GM18517 (cell line): ENCODE measurements around the gene COL7A1.
"Not testable (repeated sequence)": the region's sequence is repeated elsewhere in the genome, so short reads cannot be mapped to it uniquely, and the experiment has no call there.

Experiments
- ATAC-seq: cut with Tn5 transposase; IDR thresholded peaks from one replicate; pipeline ENCODE4 v1.9.1; 2021; ENCODE audit warnings: mild to moderate bottlenecking, moderate library complexity; ENCODE audit not compliant: unreplicated experiment

The COL7A1 gene

GRCh38 chr3:48546203-48546829, 48.8 kb downstream of the COL7A1 start:
- ATAC-seq: no peak

GRCh38 chr3:48544141-48544540, 51.0 kb downstream of the COL7A1 start:
- ATAC-seq: no peak

- ATAC-seq: no peak
These were observed 51.8 kb downstream of the COL7A1 start for GRCh38 chr3:48543271-48543866.

DNA sequence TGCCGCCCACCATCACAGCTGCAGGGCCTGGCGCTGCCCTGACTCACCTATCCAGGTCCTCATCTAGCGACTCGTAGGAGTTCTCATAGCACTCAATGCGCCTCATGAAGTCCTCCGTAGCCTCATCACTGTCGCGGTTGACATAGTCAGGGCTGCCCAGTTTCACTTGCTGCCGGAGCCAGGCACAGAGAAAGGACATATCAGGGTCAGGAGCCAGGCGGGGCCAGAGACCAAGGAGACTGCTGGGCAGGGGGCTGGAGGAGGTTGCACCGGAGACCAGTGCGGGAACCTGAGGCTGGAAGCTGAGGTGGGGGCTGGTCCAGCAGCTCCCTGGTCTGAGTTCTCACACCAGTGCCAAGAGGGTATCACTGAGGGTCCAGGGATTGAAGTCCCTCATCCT, 56.7 kb downstream of the COL7A1 start:
- no peak for ATAC-seq

DNA sequence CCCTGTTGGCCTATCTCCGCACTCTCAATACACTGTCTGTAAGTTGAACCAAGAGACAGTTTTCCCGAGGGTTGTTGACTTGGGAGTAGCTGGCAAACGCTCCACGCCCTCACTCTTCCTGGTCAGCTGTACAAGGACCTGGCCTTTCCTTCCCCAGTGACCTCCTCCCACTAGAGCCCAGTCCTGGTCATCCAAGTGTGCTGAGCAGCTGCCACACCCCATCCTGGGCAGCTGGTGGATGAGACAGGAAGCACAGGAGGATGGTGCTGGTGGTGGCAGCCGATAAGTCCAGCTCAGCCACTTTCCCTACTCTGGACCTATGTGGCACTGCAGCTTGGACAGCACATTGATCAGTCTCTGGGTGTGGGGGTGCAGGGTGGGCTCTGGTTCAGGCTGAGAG, 58.3 kb downstream of the COL7A1 start:
- ATAC-seq: no peak

- no peak for ATAC-seq
These were observed 59.0 kb downstream of the COL7A1 start for GRCh38 chr3:48536116-48536515.

- no peak for ATAC-seq
These were observed 59.6 kb downstream of the COL7A1 start for GRCh38 chr3:48535578-48535977.

DNA sequence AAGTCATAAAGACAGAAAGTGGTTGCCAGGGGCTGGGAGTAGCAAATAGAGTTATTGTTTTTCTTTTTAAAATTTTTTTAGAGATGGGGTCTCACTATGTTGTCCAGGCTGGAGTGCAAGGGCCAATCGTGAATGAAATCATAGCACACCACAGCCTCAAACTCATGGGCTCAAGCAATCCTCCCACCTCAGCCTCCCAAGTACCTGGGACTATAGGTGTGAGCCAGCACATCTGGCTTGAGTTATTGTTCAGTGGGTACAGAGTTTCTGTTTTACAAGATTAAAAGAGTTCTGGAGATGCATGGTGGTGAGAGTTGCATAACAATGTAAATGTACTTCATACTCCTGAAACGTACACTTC, 62.2 kb downstream of the COL7A1 start:
- ATAC-seq: no peak

DNA sequence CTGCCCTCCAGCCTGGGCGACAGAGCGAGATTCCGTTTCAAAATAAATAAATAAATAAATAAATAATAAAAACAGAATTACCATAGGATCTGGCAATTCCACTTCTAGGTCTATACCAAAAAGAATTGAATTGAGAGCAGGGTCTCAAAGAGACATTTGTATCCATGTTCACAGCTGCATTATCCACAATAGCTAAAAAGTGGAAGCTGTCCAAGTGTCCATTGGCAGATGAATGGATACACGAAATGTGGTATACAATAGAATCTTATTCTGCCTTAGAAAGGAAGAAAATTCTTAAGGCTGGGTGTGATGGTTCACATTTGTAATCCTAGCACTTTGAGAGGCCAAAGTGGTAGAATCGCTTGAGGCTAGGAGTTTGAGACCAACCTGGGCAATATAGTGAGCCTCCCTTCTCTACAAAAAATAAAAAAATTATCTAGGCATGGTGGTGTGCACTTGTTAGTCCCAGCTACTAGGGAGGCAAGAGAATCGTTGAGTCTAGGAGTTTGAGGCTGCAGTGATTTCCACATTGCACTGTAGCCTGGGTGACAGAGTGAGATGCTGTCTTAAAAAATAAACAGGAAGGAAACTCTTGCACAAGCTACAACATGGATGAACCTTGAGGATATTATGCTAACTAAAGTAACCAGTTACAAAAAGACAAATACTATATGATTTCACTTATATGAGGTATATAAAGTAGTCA, 62.7 kb downstream of the COL7A1 start:
- no peak for ATAC-seq

GRCh38 chr3:48530701-48531100, 64.4 kb downstream of the COL7A1 start:
- not testable (repeated sequence) for ATAC-seq

DNA sequence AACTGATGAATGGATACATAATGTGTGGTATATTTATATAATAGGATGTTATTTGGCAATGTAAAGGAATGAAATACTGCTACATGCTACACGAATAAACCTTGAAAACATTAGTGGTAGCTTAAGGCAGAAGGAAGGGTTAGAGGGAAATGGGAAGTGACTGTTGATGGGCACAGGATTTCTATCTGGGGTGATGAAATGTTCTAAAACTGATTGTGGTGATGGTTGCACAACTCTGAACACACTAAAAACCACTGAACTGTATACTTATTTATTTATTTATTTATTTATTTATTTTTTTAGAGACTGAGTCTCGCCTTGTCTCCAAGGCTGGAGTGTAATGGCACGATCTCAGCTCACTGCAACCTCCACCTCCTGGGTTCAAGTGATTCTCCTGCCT, 66.4 kb downstream of the COL7A1 start:
- ATAC-seq: no peak

DNA sequence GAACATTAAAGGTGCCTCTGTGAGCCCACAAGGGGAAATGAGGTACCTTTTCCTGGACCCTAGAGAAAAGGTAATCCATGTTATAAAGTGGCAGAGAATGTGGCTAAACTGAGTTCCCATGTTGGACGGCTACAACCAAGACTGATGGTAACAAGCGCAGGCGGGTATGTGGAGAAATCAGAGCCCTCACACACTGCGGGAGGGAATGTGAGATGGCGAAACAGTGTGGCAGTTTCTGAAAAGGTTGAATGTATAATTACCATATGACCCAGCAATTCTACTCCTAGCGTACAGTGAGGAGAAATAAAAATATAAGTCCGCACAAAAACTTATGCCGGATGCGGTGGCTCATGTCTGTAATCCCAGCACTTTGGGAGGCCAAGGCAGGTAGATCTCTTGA, 67.1 kb downstream of the COL7A1 start:
- no peak for ATAC-seq

DNA sequence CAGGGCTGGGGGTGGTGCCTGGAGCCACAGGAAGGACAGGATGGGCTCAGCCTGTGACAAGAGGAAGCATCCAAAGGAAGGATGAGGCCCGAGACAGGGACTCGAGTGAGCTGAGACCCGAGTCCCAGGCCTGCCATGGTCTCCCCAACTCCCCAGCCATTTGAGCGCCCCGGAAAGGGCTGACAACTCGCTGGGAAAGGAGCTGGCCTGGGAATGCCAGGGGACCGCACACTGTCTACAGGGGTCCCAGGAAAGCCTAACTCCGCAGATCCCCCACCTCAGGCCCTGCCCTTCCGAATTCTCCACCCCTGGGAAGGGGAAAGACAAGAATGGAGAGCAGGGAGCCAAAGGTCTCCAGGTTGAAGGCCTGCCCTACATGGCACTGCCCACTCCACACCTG, 70.2 kb downstream of the COL7A1 start:
- no peak for ATAC-seq

GRCh38 chr3:48521635-48522034, 73.5 kb downstream of the COL7A1 start:
- no peak for ATAC-seq

GRCh38 chr3:48519277-48519643, 75.9 kb downstream of the COL7A1 start:
- ATAC-seq: no peak

DNA sequence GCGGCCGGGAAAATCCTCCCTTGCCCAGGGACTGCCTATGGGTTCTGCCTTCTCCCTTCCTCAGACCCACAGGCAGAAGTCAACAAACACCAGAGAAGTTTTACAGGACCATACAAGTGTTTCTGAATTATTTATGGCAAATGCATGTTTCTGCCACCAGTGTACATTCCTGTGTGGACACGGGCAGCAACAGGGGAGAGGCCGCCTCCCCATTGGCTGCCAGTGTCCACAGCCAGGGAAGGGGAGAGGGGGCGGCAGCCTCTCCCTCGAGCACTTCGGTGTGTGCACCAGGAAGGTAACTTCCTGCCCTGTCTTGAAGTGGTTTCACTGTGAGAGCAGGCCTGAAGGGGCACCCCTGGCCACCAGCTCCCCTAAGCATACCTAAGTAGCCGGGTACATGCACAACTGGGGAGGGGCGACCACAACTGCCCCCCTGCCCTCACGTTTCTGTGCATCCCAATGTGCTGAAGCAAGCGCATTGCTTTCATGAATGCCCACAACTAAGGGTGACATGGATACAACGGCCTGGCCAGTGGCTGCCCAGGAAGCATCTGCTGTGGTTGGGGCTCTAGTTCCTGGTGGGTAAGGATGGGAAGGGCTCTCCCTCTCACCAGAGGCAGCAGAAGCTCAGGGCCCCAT, 76.4 kb downstream of the COL7A1 start:
- ATAC-seq: no peak

GRCh38 chr3:48518069-48518468, 77.1 kb downstream of the COL7A1 start:
- no peak for ATAC-seq

DNA sequence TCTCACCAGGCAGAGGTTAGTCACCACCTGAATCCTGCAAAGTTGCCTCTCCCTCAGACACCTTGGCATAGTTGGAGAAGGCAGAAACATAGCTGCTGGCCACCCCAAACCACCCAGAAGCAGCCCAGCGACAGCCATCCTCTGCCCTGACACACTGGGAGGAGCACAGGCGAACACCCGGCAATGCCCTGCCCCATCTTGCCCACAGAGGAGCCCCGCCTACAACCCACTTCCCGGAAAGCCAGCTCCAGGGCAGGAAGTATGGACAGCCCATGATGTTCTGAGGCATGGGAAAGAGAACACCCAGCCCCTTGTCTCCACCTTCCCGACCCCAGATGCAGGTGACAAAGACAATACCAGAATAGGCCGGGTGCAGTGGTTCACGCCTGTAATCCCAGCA, 78.6 kb downstream of the COL7A1 start:
- ATAC-seq: no peak

DNA sequence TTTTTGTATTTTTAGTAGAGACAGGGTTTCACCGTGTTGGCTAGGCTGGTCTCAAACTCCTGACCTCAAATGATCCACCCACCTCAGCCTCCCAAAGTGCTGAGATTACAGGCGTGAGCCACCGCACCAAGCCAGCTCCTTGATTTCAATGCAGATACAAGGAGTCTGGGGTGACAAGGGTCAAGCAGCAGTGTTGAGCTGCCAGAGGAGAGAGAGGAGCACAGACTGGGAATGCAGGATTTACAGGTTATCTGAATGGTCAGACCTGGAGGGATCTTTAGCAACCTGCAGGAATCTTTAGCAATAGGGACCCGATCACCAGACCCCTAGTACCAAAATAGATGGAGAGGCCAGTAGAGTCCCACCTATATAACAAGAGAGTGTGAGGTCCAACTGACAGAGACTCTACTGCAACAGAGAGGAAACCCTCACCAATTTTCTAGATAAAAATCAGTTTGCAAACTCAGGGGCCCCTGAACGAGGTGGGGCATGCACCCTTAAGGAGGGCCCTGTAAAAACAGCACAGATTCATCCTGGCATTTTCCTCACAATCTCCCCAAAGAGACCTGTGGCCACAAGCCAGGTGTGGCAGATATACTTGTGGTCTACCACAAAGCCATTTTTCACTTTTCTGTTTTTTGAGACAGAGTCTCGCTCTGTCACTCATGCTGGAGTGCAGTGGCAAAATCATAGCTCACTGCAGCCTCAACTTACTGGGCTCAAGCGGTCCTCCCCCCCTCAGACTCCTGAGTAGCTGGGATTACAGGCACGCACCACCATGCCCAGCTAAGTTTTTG, 80.5 kb downstream of the COL7A1 start:
- ATAC-seq: no peak
